HEK293 (cell line): Measurements from ENCODE around the gene NEU1.

Experiments used
- BCL11B ChIP-seq: fragments of 450-650 bp; formaldehyde crosslinking; IDR thresholded peaks from 2 replicates; pipeline ENCODE4 v1.5.1; 2016; ENCODE audit warnings: low read depth, missing biosample characterization, missing genetic modification characterization
- HOXC10 ChIP-seq: sonication (generic); formaldehyde crosslinking; IDR thresholded peaks from 2 replicates; pipeline ENCODE4 v1.8.1; 2023; ENCODE audit warnings: mild to moderate bottlenecking, missing genetic modification reagents
- INSM2 ChIP-seq: fragments of 450-650 bp; formaldehyde crosslinking; IDR thresholded peaks from 2 replicates; pipeline ENCODE4 v1.5.1; 2016; ENCODE audit warnings: missing biosample characterization, missing genetic modification characterization
- OSR2 ChIP-seq: fragments of 450-650 bp; formaldehyde crosslinking; IDR thresholded peaks from 2 replicates; pipeline ENCODE4 v1.5.1; 2016; ENCODE audit warnings: missing biosample characterization, missing genetic modification characterization
- PRDM10 ChIP-seq: fragments of 450-650 bp; formaldehyde crosslinking; IDR thresholded peaks from 2 replicates; pipeline ENCODE4 v1.5.1; 2016; ENCODE audit warnings: missing biosample characterization, missing genetic modification characterization
- SALL2 ChIP-seq: fragments of 450-650 bp; formaldehyde crosslinking; IDR thresholded peaks from 2 replicates; pipeline ENCODE4 v1.5.0; 2017; ENCODE audit warnings: missing biosample characterization, mild to moderate bottlenecking, missing genetic modification characterization, borderline replicate concordance
- TSHZ1 ChIP-seq: fragments of 450-650 bp; formaldehyde crosslinking; IDR thresholded peaks from 2 replicates; pipeline ENCODE4 v1.5.1; 2016; ENCODE audit warnings: missing biosample characterization, missing genetic modification characterization, borderline replicate concordance
- ZNF175 ChIP-seq: fragments of 450-650 bp; formaldehyde crosslinking; IDR thresholded peaks from 2 replicates; pipeline ENCODE4 v1.5.1; 2016; ENCODE audit warnings: missing biosample characterization, missing genetic modification characterization
- ZNF214 ChIP-seq: fragments of 450-650 bp; formaldehyde crosslinking; IDR thresholded peaks from 2 replicates; pipeline ENCODE4 v1.5.1; 2017; ENCODE audit warnings: missing biosample characterization, mild to moderate bottlenecking, missing genetic modification characterization, borderline replicate concordance
- ZNF221 ChIP-seq: fragments of 450-650 bp; formaldehyde crosslinking; IDR thresholded peaks from 2 replicates; pipeline ENCODE4 v1.5.1; 2017; ENCODE audit warnings: missing biosample characterization, missing genetic modification characterization, borderline replicate concordance
- ZNF239 ChIP-seq: fragments of 450-650 bp; formaldehyde crosslinking; IDR thresholded peaks from 2 replicates; pipeline ENCODE4 v1.5.1; 2016; ENCODE audit warnings: missing biosample characterization, missing genetic modification characterization
- ZNF391 ChIP-seq: fragments of 450-650 bp; formaldehyde crosslinking; IDR thresholded peaks from 2 replicates; pipeline ENCODE4 v1.5.1; 2016; ENCODE audit warnings: low read depth, missing biosample characterization, missing genetic modification characterization, borderline replicate concordance
- ZNF473 ChIP-seq: fragments of 450-650 bp; formaldehyde crosslinking; IDR thresholded peaks from 2 replicates; pipeline ENCODE4 v1.5.1; 2017; ENCODE audit warnings: missing biosample characterization, missing genetic modification characterization
- ZNF518A ChIP-seq: fragments of 450-650 bp; formaldehyde crosslinking; conservative IDR thresholded peaks from 2 replicates; pipeline ENCODE4 v1.5.1; 2016; ENCODE audit warnings: low read depth, missing biosample characterization, missing genetic modification characterization
- ZNF555 ChIP-seq: fragments of 450-650 bp; formaldehyde crosslinking; conservative IDR thresholded peaks from 2 replicates; pipeline ENCODE4 v1.5.1; 2017; ENCODE audit warnings: missing biosample characterization, mild to moderate bottlenecking, missing genetic modification characterization, inconsistent platforms
- ZNF639 ChIP-seq: fragments of 450-650 bp; formaldehyde crosslinking; IDR thresholded peaks from 2 replicates; pipeline ENCODE4 v1.5.1; 2016; ENCODE audit warnings: missing biosample characterization, missing genetic modification characterization
- ZNF701 ChIP-seq: fragments of 450-650 bp; formaldehyde crosslinking; IDR thresholded peaks from 2 replicates; pipeline ENCODE4 v1.5.1; 2016; ENCODE audit warnings: missing biosample characterization, missing genetic modification characterization
- ZSCAN30 ChIP-seq: fragments of 450-650 bp; IDR thresholded peaks from 2 replicates; pipeline ENCODE4 v1.5.1; 2018; ENCODE audit warnings: missing biosample characterization, mild to moderate bottlenecking, missing genetic modification characterization, moderate library complexity
- ZSCAN5A ChIP-seq: fragments of 450-650 bp; formaldehyde crosslinking; IDR thresholded peaks from 2 replicates; pipeline ENCODE4 v1.5.1; 2016; ENCODE audit warnings: missing biosample characterization, missing genetic modification characterization

NEU1 gene

GRCh38 chr6:31897612-31898382 lies 35.2 kb upstream of the NEU1 start, which contains the start of gene EHMT2 (continued):
- no peak for TF ChIP-seq PRDM10 (tag by site-specific recombination)
- no peak for TF ChIP-seq ZNF518A (tag by site-specific recombination)
- TF ChIP-seq ZSCAN30 (tag by site-specific recombination) = 0 out of 2 replicates have a peak, but pooled peaks have one; percentile 8
- TF ChIP-seq SALL2 (tag by site-specific recombination) = no peak
- no peak for TF ChIP-seq ZNF221 (tag by site-specific recombination)
- TF ChIP-seq ZNF701 = no peak
- no peak for TF ChIP-seq ZNF239 (tag by site-specific recombination)
- TF ChIP-seq INSM2 = no peak
- 0 out of 2 replicates have a peak, but pooled peaks have one; percentile 10 for TF ChIP-seq ZNF639 (tag by site-specific recombination)
- TF ChIP-seq BCL11B = no peak
- TF ChIP-seq ZSCAN5A (tag by site-specific recombination) = no peak
- TF ChIP-seq OSR2 (tag by site-specific recombination) = no peak
- TF ChIP-seq ZNF214 (tag by site-specific recombination) = no peak
- TF ChIP-seq ZNF473 = no peak
- TF ChIP-seq ZNF555 = no peak
- TF ChIP-seq ZNF391 (tag by site-specific recombination) = no peak
- TF ChIP-seq HOXC10 (CRISPR knock-in tag) = no peak
- TF ChIP-seq ZNF175 (tag by site-specific recombination) = no peak
- no peak for TF ChIP-seq TSHZ1 (tag by site-specific recombination)
